AG08395 (cell line): ENCODE results near the gene PCBD1.
A peak's percentile ranks its signal among the peaks of the same experiment; 100 is the strongest.
"Not testable (repeated sequence)": the region's sequence is repeated elsewhere in the genome, so short reads cannot be mapped to it uniquely, and the experiment has no call there.

ENCODE experiments used
- DNase-seq: peaks from one replicate; pipeline ENCODE4 v3.0.0; 2012; ENCODE audit warnings: mixed read lengths, low spot score

Gene PCBD1

GRCh38 chr10:70887804-70888800, at the start of gene PCBD1:
TSS of gene PCBD1 (minus strand) at chr10:70888565. CDS start at chr10:70888533, 32 bp downstream.
- DNase-seq = peak; percentile 81

DNA sequence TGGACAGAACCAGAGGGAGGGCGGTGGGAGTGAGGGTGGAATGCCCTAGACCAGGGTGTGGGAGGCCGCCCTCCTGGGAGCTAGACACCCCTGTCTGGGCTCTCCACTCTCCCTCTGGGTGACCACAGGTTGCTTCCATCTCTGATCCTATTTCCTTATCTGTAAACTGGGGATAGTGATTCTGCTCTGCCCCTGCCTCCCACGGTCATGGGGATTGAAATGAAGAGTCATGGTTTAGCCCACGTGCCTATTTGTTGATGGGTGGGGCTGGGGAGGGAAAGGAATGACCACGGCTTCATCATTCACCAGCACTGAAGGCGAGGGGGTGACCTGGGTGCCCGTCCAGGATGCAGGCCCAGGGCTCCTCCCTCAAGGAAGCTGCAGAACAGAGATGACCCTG, 49.3 kb upstream of the PCBD1 start:
- DNase-seq = no peak

DNA sequence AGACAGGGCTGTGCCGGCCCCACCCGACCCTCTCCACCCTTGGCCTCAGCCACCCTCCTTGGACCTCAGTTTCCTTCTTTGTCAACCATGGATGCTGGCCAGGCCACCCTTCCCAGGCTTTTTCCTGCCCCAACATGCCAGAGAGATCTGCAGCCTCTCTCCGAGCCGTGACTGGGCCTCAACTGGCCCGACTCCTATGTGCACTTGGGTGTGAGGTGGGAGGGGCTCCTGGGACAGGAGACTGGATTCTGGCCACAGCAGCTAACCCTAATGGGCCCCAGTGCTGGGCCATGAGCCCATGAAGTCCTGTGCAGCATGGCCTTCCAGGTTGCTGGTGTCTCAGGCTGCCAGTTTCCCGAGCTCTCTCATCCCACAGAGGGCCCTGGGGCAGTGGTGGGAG, 47.7 kb upstream of the PCBD1 start:
- DNase-seq = no peak

DNA sequence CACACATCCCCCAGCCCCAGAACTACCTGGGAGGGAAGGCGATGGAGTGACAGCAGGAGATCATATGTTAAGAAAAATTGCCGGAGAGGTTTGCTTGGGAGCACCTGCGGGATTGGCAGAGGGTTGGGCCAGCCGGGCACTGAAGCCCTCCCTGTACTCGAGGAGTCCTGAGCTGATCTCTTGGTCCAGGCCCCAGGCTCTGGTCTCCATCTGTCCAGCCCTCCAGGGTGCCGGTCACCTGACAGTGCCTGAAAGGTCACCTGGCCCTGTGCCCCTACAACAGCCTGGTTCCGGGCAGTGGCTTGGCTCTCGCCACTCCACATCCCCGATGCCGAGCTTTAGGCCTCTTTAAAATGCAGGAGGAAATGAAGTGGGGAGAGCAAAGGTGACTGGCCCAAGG, 47.3 kb upstream of the PCBD1 start:
- no peak for DNase-seq

DNA sequence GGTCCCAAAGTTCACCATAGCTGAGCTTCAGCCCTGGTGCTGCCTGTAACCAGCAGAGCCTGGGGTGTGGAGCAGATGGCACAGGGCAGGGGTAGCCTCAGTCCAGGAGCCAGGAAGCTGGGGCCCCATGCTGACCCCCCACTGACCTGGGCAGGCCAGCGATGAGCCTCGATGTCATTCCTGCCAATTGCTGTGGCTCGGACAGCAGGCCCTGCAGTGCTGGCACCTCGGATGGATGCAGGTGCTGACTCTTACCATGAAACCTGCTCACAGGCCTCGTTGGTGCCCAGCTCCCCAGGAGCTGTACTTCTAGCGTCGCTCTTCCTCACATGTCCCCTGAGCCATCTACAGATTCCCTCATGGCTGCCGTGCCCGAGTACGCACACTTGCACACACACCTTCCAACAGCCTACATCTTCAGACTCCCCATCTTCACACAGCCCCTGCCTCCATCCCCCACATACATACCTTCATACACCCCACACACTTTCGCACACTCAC, 46.8 kb upstream of the PCBD1 start:
- no peak for DNase-seq

GRCh38 chr10:70934701-70935100, 46.3 kb upstream of the PCBD1 start:
- DNase-seq = no peak

GRCh38 chr10:70932392-70933196, 44.2 kb upstream of the PCBD1 start:
- DNase-seq = no peak

DNA sequence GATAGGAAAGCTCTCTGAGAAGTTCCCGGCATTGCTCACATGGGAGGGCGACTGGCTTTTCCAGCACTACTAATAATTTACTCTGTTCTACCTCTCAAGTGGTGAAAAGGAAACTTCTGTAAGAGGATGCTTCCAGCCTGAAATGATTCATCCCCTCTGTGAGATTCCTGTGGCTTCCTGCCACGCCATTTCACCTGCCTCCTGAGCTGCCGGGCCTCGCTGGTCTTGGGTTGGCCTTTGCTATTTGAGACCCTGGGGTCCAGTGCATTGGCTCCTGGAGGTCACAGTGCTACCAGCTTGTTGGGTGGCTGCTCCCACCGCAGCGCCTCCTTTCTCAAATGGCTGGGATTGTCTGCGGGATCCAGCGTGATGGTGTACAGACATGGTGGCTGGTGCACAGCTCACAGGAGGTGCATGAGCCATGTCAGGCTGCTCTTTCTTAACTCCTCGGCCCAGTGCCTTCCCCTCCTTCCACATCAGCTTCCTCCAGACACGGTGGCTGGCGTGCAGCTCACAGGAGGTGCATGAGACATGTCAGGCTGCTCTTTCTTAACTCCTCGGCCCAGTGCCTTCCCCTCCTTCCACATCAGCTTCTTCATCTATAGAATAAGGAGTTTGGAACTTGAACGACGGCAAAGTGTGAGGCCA, 42.9 kb upstream of the PCBD1 start:
- DNase-seq = peak; percentile 14

- DNase-seq = no peak
Measured at GRCh38 chr10:70930263-70931000, 42.1 kb upstream of the PCBD1 start.

GRCh38 chr10:70928140-70928539, 39.8 kb upstream of the PCBD1 start:
- DNase-seq = no peak

DNA sequence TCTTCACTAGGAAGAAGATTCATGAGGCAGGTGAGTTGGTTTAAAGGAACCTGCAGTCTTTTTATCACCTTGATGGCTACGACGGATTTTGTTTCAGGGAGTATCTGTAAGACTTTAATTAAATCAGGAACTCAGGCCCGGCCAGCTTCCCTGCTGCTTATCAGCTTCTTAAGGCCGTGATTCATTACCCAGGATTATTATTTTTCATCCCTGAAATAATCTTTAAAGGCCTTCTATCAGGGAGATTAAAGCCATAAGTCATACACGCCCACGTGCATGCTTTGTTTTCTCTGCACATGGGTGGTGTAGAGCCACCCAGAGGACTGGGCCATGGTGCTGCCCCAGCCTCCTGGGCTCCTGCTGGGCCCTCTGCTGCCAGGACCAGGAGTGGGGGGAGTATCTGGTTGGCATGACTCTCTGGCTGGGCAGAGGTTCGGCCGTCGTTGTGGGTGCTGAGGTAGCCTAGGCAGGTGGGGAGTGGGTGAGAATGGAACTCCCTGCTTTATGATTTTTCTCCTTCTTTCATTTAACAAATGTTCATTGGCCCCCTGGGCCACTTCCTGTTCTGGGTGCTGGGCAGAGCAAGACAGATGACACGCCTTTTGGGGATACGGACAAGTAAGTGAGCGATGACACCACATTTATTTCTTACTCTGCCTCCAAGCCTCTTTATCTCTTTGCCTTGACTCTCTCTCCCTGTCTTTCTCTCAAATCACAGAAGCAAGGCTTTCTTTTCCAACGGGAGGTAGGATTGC, 39.0 kb upstream of the PCBD1 start:
- no peak for DNase-seq

GRCh38 chr10:70926226-70927000, 38.0 kb upstream of the PCBD1 start:
- no peak for DNase-seq

DNA sequence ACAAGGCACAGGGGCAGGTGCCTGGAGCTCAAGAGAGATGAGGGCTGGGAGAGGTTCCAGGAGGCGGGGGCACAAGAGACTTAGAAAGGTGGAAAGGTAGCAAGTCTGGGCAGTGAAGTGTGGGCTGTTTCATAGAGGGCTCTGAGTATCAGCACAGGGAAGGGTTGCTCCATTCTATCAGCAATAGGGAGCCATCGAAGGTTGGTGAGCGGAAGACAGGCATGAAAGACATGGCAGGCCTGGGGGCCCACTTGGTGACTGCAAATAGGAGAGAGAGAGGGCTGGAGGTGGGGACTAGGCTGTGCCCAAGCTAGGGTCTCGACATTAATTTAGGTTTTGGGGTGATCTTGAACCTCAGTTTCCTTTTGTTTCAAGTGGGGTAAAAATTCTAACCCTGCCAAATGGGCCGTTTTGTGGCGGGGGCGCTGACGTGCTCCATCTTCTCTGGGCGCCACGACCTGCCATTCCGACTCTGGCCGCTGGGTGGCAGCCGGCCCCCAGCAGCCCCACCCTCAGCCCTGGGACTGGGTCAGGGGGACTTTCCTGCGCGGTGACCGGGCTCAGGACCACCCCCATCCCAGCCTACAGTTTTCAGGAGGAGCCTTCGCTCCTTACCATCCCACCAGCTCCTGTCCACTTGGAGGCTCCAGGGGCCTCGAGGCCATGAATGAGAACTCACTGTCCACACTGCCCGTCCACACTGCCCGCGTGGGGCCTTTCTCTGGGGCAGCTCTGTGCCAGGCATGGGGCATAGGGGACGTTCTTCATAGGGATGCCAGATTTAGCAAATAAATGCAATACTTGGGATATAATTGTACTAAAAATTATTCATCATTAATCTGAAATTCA, 37.2 kb upstream of the PCBD1 start:
- peak; percentile 72 for DNase-seq

DNA sequence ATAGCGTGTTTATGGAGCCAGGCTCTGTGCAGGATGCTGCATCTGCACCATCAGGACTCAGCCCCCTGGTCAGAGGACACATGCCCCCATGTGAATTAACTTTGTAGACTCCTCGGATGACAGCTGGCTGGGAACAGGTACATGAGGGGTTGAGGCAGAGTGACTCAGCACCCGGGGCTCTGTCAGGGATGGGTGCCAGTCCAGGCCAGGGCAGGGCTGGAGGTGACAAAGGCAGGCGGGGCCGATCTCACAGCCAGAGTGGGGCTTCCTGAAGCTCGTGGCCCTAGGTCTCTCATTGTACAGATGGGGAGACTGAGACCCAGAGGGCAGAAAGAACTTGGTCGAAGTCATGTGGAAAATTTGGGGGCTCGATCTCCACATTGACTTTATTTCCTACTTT, 35.3 kb upstream of the PCBD1 start:
- DNase-seq = no peak

- DNase-seq = no peak
Measured at GRCh38 chr10:70921285-70921684, 32.9 kb upstream of the PCBD1 start.

GRCh38 chr10:70920519-70920918, 32.2 kb upstream of the PCBD1 start:
- DNase-seq = no peak

- DNase-seq = not testable (repeated sequence)
Measured at GRCh38 chr10:70919906-70920305, 31.5 kb upstream of the PCBD1 start.

DNA sequence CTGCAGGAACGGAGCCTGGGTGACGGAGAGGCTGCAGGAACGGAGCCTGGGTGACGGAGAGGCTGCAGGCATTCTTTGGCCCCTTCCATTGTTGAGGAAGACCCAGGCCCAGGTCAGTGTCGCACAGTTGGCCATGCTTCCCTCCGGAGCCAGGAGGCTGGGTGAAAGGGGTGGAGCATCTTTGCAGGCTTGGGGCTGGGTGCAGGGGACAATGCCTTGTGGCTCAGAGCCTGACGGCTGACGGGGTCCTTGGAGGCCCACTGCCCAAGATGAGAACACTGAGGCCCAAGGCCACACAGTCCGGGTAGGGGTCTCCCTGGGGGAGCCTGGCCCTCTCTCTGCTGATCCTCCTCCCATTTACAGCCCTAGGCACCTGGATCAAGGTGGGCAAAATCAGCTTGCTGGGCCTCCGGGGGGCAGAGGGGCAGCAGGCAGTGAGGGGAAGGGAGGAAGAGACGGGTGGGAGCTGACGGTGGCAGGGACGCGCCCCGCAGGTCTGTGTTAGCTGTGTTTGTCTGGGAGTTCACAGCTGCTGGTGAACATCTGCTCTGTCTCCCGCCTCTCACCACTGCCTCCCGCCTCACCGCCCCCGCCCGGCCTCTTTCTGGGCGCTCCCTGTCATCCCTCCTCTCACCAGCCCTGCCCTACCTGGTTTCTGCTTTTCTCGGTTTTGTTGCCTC, 30.6 kb upstream of the PCBD1 start:
- no peak for DNase-seq
